Gastroesophageal sphincter (tissue), 4 donors: ENCODE data around the gene PDE10A. TPM values are rescaled to one million over a fixed set of nuclear protein-coding genes. Genes with fewer than 3 reads are reported as not detected.

Experiments
- ATAC-seq: fragments of 150-250 bp; one replicate; pipeline ENCODE4 v1.9.1; 2016; ENCODE audit warnings: mild to moderate bottlenecking, moderate library complexity
- H3K27ac ChIP-seq, 4 donors: fragments of 200-600 bp; sonication (generic) in 3 of 4; 1 replicate in 3 of 4; 2 replicates in 1 of 4; pipeline ENCODE4 v1.5.1; 2016 to 2019
- H3K27me3 ChIP-seq: fragments of 200-600 bp; sonication (generic); one replicate; pipeline ENCODE4 v1.5.1; 2019
- H3K36me3 ChIP-seq, 2 donors: fragments of 200-600 bp; sonication (generic); one replicate each; pipeline ENCODE4 v1.5.1; 2019; ENCODE audit warnings: control low read depth in 1 of 2
- H3K4me1 ChIP-seq, 3 donors: fragments of 200-600 bp; sonication (generic); 1 replicate in 2 of 3; 2 replicates in 1 of 3; pipeline ENCODE4 v1.5.1; 2016 to 2019; ENCODE audit warnings: control low read depth in 2 of 3
- H3K4me3 ChIP-seq, 2 donors: fragments of 200-600 bp; sonication (generic); one replicate each; pipeline ENCODE4 v1.5.1; 2019; ENCODE audit warnings: mild to moderate bottlenecking in 1 of 2, moderate library complexity in 1 of 2
- H3K9me3 ChIP-seq, 3 donors: fragments of 200-600 bp; sonication (generic); one replicate each; pipeline ENCODE4 v1.5.1; 2017 to 2019; ENCODE audit warnings: control low read depth in 2 of 3
- CTCF ChIP-seq, 4 experiments: fragments of 200-600 bp in 2 of 4; fragments of 450-650 bp in 2 of 4; sonication (generic) in 1 of 4; IDR thresholded peaks; one replicate each; pipeline ENCODE4 v1.5.1; 2017 to 2019; ENCODE audit warnings: antibody characterized with exemption in 4 of 4, mild to moderate bottlenecking in 2 of 4, moderate library complexity in 2 of 4
- EP300 ChIP-seq: sonication (generic); formaldehyde crosslinking; IDR thresholded peaks from one replicate; pipeline ENCODE4 v1.6.1; 2017; ENCODE audit warnings: antibody characterized with exemption, mild to moderate bottlenecking
- POLR2A ChIP-seq, 2 donors: fragments of 450-650 bp; IDR thresholded peaks; one replicate each; pipeline ENCODE4 v1.6.1; 2017; ENCODE audit warnings: antibody characterized with exemption in 2 of 2, mild to moderate bottlenecking in 2 of 2, moderate library complexity in 1 of 2
- POLR2AphosphoS5 ChIP-seq: sonication (generic); formaldehyde crosslinking; IDR thresholded peaks from one replicate; pipeline ENCODE4 v1.6.1; 2017; ENCODE audit warnings: antibody characterized with exemption
- WGBS, 2 donors: methylation state at CpG; one replicate each; pipeline ENCODE4 v1.1.5; 2018; ENCODE audit warnings: low coverage in 1 of 2; 5-methylcytosine and 5-hydroxymethylcytosine counted together
- total RNA-seq, 4 donors: library from RNA; depleted of rRNA; stranded (reverse); fragments of >200 nt; gene quantifications; one replicate each; pipeline ENCODE4 v1.1.0, GENCODE V29; 2016

Gene PDE10A
- total RNA-seq, 4 donors from 2014 or later = 2.5 to 12.1 (median 4.0) TPM

GRCh38 chr6:165637586-165637985 is 25.5 kb downstream of the PDE10A start:
- Histone ChIP-seq H3K27ac (no peak overlapping the region), H3K4me1 (peaks cover 0 to 21% (median 0%) of the 10 kb centered on the region in 3 donors), H3K27me3 (peaks cover 19% of the 10 kb centered on the region), H3K36me3 (no peaks in the 10 kb centered on the region), H3K9me3 (no peaks in the 10 kb centered on the region), H3K4me3 (no peak overlapping the region)
- WGBS, 2 donors = 15 to 22% methylated on average over 8 to 10 of the region's 11 CpGs
- no peak for TF ChIP-seq POLR2A (IDR thresholded peaks at IDR 0.05)
- no peak for TF ChIP-seq EP300
- TF ChIP-seq CTCF (IDR thresholded peaks at IDR 0.05) = no peak
- TF ChIP-seq POLR2AphosphoS5 = no peak
- no peak for ATAC-seq

- Histone ChIP-seq H3K4me3 (no peak overlapping the region), H3K36me3 (no peaks in the 10 kb centered on the region), H3K27me3 (peaks cover 19% of the 10 kb centered on the region), H3K4me1 (peaks cover 0 to 21% (median 0%) of the 10 kb centered on the region in 3 donors), H3K9me3 (no peaks in the 10 kb centered on the region), H3K27ac (no peak overlapping the region)
- TF ChIP-seq EP300 (no peak), POLR2AphosphoS5 (no peak), CTCF (IDR thresholded peaks at IDR 0.05) (no peak), POLR2A (IDR thresholded peaks at IDR 0.05) (no peak)
- 62 to 76% methylated on average over 3 to 6 of the region's 6 CpGs for WGBS, 2 donors
- ATAC-seq = no peak
Observed at GRCh38 chr6:165636402-165637048, 26.5 kb downstream of the PDE10A start.

DNA sequence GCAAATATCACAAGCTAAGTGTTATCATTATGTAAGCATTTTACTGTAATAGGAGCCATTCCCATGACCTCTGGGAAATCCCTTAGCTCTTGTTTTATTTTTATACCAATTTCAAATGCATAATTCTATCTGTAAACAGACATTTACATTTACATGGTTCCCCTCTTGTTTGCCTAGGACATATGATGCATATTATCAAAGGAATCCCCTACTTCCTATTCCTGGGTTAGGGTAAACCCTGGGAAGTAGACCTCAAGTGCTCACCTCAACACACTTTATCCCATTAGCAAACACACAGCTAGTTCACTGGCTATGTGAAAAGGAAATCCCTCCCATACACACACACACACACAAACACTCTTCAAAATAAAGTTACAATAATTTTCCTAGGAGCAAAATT is 27.1 kb downstream of the PDE10A start:
- Histone ChIP-seq H3K27me3 (peaks cover 19% of the 10 kb centered on the region), H3K9me3 (no peaks in the 10 kb centered on the region), H3K4me3 (no peak overlapping the region), H3K36me3 (no peaks in the 10 kb centered on the region), H3K4me1 (peaks cover 0 to 21% (median 0%) of the 10 kb centered on the region in 3 donors), H3K27ac (no peak overlapping the region)
- ATAC-seq = no peak
- no peak for TF ChIP-seq POLR2A (IDR thresholded peaks at IDR 0.05)
- TF ChIP-seq POLR2AphosphoS5 = no peak
- TF ChIP-seq CTCF (IDR thresholded peaks at IDR 0.05) = no peak
- no peak for TF ChIP-seq EP300

DNA sequence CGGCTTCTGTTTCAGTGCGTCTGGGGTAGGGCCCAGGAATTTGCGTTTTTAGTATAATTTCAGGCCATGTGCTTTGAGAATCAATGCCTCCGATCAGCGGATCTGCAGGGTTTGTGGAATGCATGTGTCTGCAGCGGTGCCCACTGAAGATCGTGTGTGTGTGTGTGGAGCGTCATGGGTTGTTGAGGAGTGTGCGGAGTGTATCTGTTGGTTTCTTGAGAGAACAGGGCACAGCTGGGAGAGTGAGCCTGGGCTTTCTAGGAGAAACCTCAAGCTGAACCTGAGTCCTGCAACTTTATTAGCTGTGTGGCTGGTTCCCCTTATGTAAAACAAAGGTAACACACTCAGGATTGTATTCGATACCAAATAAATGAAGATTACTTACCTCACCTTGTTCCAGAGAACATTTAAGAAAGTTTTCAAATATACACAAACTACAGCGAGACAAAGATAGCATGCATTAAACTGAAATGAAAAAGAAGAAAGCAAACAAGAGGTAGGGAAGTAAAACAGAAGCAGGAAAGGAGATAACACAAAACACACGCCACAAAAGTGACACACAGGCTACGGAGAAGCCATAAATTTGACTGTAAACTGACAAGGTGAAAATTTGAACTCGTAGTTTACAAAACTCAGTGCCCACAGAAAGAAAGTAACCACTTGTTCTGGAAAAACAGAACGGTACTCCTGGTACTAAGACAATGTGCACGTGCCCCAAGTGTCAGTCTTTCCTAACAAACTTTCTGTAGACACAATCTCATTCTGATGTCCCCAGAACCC is 28.8 kb downstream of the PDE10A start:
- Histone ChIP-seq H3K4me1 (peaks cover 0 to 21% (median 0%) of the 10 kb centered on the region in 3 donors), H3K27me3 (peaks cover 13% of the 10 kb centered on the region), H3K4me3 (no peak overlapping the region), H3K36me3 (no peaks in the 10 kb centered on the region), H3K9me3 (no peaks in the 10 kb centered on the region), H3K27ac (no peak overlapping the region)
- WGBS, 2 donors = 85 to 87% methylated on average over 13 to 15 of the region's 16 CpGs
- ATAC-seq = no peak
- TF ChIP-seq CTCF (IDR thresholded peaks at IDR 0.05) (no peak), POLR2AphosphoS5 (no peak), POLR2A (IDR thresholded peaks at IDR 0.05) (no peak), EP300 (no peak)

GRCh38 chr6:165632194-165632593 is 30.8 kb downstream of the PDE10A start:
- H3K27me3 ChIP-seq = peaks cover 4% of the 10 kb centered on the region
- no peak for TF ChIP-seq POLR2A (IDR thresholded peaks at IDR 0.05)
- no peak for TF ChIP-seq EP300
- TF ChIP-seq CTCF (IDR thresholded peaks at IDR 0.05) = no peak
- TF ChIP-seq POLR2AphosphoS5 = no peak
- no peak for ATAC-seq
- H3K4me3 ChIP-seq = no peak overlapping the region
- no peaks in the 10 kb centered on the region for H3K9me3 ChIP-seq
- peaks cover 0 to 11% (median 0%) of the 10 kb centered on the region in 3 donors for H3K4me1 ChIP-seq
- no peak overlapping the region for H3K27ac ChIP-seq
- no peaks in the 10 kb centered on the region for H3K36me3 ChIP-seq
- 61 to 64% methylated on average over 2 of the region's 2 CpGs for whole genome bisulfite sequencing, 2 donors
